ENCODE results near the gene FAM83C.

FAM83C gene

GRCh38 chr20:35295058-35295457, 2.8 kb upstream of the FAM83C start:
- no peak for TF ChIP-seq CTCF (IDR thresholded peaks at IDR 0.05)

GRCh38 chr20:35294293-35294685, 2.1 kb upstream of the FAM83C start:
- no peak for TF ChIP-seq CTCF (IDR thresholded peaks at IDR 0.05)

- TF ChIP-seq CTCF (IDR thresholded peaks at IDR 0.05) = no peak
Measured at GRCh38 chr20:35293303-35294292, 1.4 kb upstream of the FAM83C start.

- no peak for TF ChIP-seq CTCF (IDR thresholded peaks at IDR 0.05)
Measured at GRCh38 chr20:35292504-35293285, 470 bp upstream of the FAM83C start.

- no peak for TF ChIP-seq CTCF (IDR thresholded peaks at IDR 0.05)
Measured at GRCh38 chr20:35290887-35291417, 1.3 kb downstream of the FAM83C start.

GRCh38 chr20:35290186-35290886, 1.9 kb downstream of the FAM83C start:
- TF ChIP-seq CTCF (IDR thresholded peaks at IDR 0.05) = no peak
